HG03460 (cell line): Measurements from ENCODE around the gene AMHR2.
"Not testable (repeated sequence)": the region's sequence is repeated elsewhere in the genome, so short reads cannot be mapped to it uniquely, and the experiment has no call there.

Experiments used
- ATAC-seq: cut with Tn5 transposase; IDR thresholded peaks from one replicate; pipeline ENCODE4 v1.9.1; 2021; ENCODE audit not compliant: unreplicated experiment

Gene AMHR2

GRCh38 chr12:53414756-53415417, 8.8 kb upstream of the AMHR2 start:
- ATAC-seq = no peak

GRCh38 chr12:53415752-53416389, 7.8 kb upstream of the AMHR2 start:
- not testable (repeated sequence) for ATAC-seq

GRCh38 chr12:53417291-53417816, 6.3 kb upstream of the AMHR2 start:
- ATAC-seq = not testable (repeated sequence)

GRCh38 chr12:53418221-53418620, 5.4 kb upstream of the AMHR2 start:
- no peak for ATAC-seq

- ATAC-seq = no peak
These were observed 3.9 kb upstream of the AMHR2 start for GRCh38 chr12:53419756-53420155.

GRCh38 chr12:53422247-53422646, 1.4 kb upstream of the AMHR2 start:
- ATAC-seq = not testable (repeated sequence)

- no peak for ATAC-seq
These were observed 1.2 kb downstream of the AMHR2 start for GRCh38 chr12:53424626-53425514.

- ATAC-seq = no peak
These were observed 2.0 kb downstream of the AMHR2 start for GRCh38 chr12:53425515-53426150.

GRCh38 chr12:53427905-53428594, 4.4 kb downstream of the AMHR2 start:
- no peak for ATAC-seq

GRCh38 chr12:53428741-53429140, 5.1 kb downstream of the AMHR2 start:
- no peak for ATAC-seq

- no peak for ATAC-seq
These were observed 6.5 kb downstream of the AMHR2 start for GRCh38 chr12:53430116-53430515.

GRCh38 chr12:53431187-53431586, 7.5 kb downstream of the AMHR2 start:
- no peak for ATAC-seq

- ATAC-seq = not testable (repeated sequence)
These were observed 11.7 kb downstream of the AMHR2 start for GRCh38 chr12:53435326-53435725.

GRCh38 chr12:53439582-53439981, 15.9 kb downstream of the AMHR2 start:
- not testable (repeated sequence) for ATAC-seq

GRCh38 chr12:53441040-53441833, 17.6 kb downstream of the AMHR2 start, which contains the start of gene PRR13:
PRR13 (plus strand) TSS chr12:53441734; CDS start chr12:53442715, 981 bp downstream.
- ATAC-seq = peak; percentile 97

GRCh38 chr12:53443955-53444354, 20.3 kb downstream of the AMHR2 start:
- ATAC-seq = no peak

- not testable (repeated sequence) for ATAC-seq
These were observed 21.1 kb downstream of the AMHR2 start for GRCh38 chr12:53444593-53445325.

- no peak for ATAC-seq
These were observed 27.3 kb downstream of the AMHR2 start for GRCh38 chr12:53450936-53451335.

GRCh38 chr12:53451661-53452158, 28.1 kb downstream of the AMHR2 start, which contains the start of gene PCBP2:
PCBP2 (plus strand) TSS chr12:53452102; CDS start chr12:53454801, 2,699 bp downstream.
- ATAC-seq = peak; percentile 90
